T-helper 2 cell treated with Interferon-gamma antibody and Interleukin-4, amounts not matched to agents 100 ng/mL and 5 ng/mL, for 36 hours (primary cell): Measurements from ENCODE around the gene NPIPB13. TPM values are rescaled to one million over a fixed set of nuclear protein-coding genes. Genes with fewer than 3 reads are reported as not detected.
"Not testable (repeated sequence)": the region's sequence is repeated elsewhere in the genome, so short reads cannot be mapped to it uniquely, and the experiment has no call there.

Experiments
- intact Hi-C: fragments of 100-400 bp; cut with micrococcal nuclease; formaldehyde crosslinking; loops from one replicate; pipeline ENCODE4 v1.15.1; 2023
- total RNA-seq: library from RNA; stranded (reverse); gene quantifications from 2 replicates; pipeline ENCODE4 v1.2.3, GENCODE V29; 2022

Gene NPIPB13
- total RNA-seq = 15.1 and 23.7 TPM in 2 replicates

DNA sequence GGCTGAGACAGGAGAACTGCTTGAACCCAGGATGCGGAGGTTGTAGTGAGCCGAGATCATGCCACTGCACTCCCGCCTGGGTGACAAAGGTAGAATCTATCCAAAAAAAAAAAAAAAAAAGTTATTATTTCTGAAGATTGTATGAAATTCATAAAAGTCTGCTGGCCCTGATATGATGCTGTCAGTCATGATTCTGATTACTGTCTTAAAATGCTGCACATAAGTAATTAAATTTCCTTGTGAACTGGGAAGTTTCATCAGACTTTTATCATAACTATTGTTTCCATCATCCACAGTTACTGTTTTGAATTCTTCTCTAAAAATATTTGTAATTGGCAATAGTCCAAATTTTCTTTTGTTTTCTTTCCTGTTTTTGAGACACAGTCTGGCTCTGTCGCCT, at the start of gene NPIPB13:
Gene NPIPB13, minus strand, starts transcription at position 101 of the 400 bp plus-strand sequence. CDS start 2,906 bp downstream, outside the sequence.
- intact Hi-C loops = not testable (repeated sequence)

- intact Hi-C loops = not testable (repeated sequence)
Measured at GRCh38 chr16:30282357-30282756, 34.1 kb upstream of the NPIPB13 start.

GRCh38 chr16:30278523-30278922, 30.2 kb upstream of the NPIPB13 start:
- intact Hi-C loops = not testable (repeated sequence)

DNA sequence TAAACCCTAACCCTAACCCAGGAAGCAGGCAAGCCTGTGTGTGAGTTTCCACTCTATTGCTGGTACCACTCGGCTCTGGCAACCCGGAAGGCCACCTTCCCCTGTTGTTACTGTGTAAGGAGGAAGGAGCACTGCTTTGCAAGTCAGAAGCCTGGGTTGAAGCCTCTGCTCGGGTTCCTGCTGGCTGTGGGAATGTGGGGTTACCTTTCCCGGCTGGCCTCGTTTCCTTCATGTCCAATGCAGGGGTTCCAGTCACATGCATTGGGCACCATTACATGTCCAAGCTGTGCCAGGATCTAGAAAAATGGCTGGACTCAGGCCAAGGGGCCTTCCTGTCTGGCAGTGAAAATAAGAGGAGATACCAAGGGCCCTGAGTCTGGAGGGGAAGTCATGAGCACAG, 31.2 kb downstream of the NPIPB13 start:
- intact Hi-C loops = not testable (repeated sequence)

- intact Hi-C loops = not testable (repeated sequence)
Measured at GRCh38 chr16:30211414-30211813, 36.9 kb downstream of the NPIPB13 start.

DNA sequence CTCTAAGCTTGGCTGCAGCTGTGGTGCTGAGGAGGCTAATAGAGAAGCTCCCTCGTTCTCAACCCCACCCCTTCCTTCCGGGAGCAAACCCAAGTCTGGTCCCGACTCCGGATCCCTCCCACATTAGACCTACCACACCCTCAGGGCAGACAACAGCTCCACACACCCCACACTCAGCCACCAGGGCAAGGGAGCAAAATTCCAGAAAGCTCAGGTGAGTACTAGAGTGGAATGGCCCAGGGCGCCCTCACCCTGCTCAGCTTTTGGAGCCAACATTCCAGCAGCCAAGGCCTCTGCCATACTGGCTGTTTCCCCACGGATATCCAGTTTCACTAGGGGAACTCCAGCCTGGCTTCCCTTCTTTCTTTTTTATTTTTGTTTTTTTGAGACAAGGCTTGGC, 39.2 kb downstream of the NPIPB13 start:
- intact Hi-C loops = not testable (repeated sequence)

- intact Hi-C loops = not testable (repeated sequence)
Measured at GRCh38 chr16:30207063-30207704, 41.1 kb downstream of the NPIPB13 start.

DNA sequence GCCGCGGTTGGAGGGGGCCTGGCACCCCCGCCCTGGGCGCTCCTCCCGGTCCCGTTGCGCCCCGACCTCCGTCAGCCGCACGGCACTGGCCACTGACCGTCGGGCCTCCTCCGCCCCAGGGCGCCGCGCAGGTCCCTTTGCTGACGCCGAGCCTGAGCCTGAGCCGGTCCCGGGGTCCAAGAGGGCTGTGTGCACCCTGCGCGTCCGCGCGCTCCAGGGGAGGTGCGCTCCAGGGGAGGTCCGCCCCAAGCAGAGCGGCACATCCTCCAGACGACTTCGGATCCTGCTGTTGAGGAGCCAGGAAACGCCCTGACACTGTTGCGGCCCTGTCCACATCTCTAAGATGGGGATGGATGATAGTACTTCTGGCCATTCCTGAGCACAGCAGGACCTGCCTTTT, 42.0 kb downstream of the NPIPB13 start:
- intact Hi-C loops = not testable (repeated sequence)

- intact Hi-C loops = not testable (repeated sequence)
Measured at GRCh38 chr16:30205541-30206236, 42.6 kb downstream of the NPIPB13 start.

DNA sequence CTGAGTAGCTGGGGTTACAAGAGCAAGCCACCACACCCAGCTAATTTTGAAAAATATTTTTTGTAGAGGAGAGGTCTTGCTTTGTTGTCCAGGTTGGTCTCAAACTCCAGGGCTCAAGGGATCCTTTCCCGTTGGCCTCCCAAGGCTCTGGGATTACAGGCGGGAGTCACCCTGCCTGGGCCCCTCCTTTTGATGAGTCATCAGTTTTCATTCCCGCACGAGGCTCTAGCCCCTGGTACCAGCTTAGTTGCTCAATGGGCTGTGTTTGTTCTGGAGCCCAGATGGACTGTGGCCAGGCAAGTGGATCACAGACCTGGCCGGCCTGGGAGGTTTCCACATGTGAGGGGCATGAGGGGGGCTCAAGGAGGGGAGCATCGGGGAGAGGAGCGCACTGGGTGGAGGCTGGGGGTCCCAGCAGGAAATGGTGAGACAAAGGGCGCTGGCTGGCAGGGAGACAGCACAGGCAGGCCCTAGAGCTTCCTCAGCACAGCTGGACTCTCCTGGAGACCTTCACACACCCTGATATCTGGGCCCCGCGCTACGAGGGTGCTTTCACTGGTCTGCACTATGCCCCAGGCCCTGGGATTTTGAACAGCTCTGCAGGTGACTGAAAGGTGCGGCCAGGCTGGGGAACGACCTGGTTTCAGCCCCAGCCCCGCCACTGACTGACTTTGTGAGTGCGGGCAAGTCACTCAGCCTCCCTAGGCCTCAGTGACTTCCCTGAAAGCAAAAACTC, 48.5 kb downstream of the NPIPB13 start:
- intact Hi-C loops = not testable (repeated sequence)

- intact Hi-C loops = not testable (repeated sequence)
Measured at GRCh38 chr16:30199049-30199448, 49.2 kb downstream of the NPIPB13 start, which contains the start of gene SULT1A3. TSS of gene SULT1A3 (plus strand) at chr16:30199255. CDS start at chr16:30200729, 1,474 bp downstream.

Other genes with a start within 250 kb of the NPIPB13 start
- 0.25 TPM in 1 of 2 replicates, not detected in the other for gene DOC2A, start 237.5 kb downstream of the NPIPB13 start, total RNA-seq
- not detected in 2 replicates for gene C16orf92, start 225.3 kb downstream of the NPIPB13 start, total RNA-seq
- 2.7 and 3.6 TPM in 2 replicates for gene TLCD3B, start 217.2 kb downstream of the NPIPB13 start, total RNA-seq
- gene ALDOA, start 182.7 kb downstream of the NPIPB13 start, total RNA-seq = 1,452 and 1,473 TPM in 2 replicates
- gene PPP4C, start 172.5 kb downstream of the NPIPB13 start, total RNA-seq = 140 and 145 TPM in 2 replicates
- gene TBX6, start 156.6 kb downstream of the NPIPB13 start, total RNA-seq = 0.89 and 1.0 TPM in 2 replicates
- gene YPEL3, start 152.3 kb downstream of the NPIPB13 start, total RNA-seq = 30.6 and 32.8 TPM in 2 replicates
- 7.7 and 8.7 TPM in 2 replicates for gene GDPD3, start 134.9 kb downstream of the NPIPB13 start, total RNA-seq
- 52.8 and 61.6 TPM in 2 replicates for gene MAPK3, start 125.3 kb downstream of the NPIPB13 start, total RNA-seq
- gene CORO1A, start 64.9 kb downstream of the NPIPB13 start, total RNA-seq = 1,841 and 1,902 TPM in 2 replicates
- 168 and 178 TPM in 2 replicates for gene BOLA2B, start 54.8 kb downstream of the NPIPB13 start, total RNA-seq
- gene SLX1A, start 54.6 kb downstream of the NPIPB13 start, total RNA-seq = 65.6 and 102 TPM in 2 replicates
- gene SULT1A3, start 49.2 kb downstream of the NPIPB13 start, total RNA-seq = 29.5 and 37.5 TPM in 2 replicates
- 70.8 and 75.8 TPM in 2 replicates for gene CD2BP2, start 106.8 kb upstream of the NPIPB13 start, total RNA-seq
- 74.2 and 74.5 TPM in 2 replicates for gene TBC1D10B, start 122.0 kb upstream of the NPIPB13 start, total RNA-seq
- not detected in 2 replicates for gene MYL11, start 126.3 kb upstream of the NPIPB13 start, total RNA-seq
- 320 and 326 TPM in 2 replicates for gene SEPTIN1, start 134.1 kb upstream of the NPIPB13 start, total RNA-seq
- gene ZNF48, start 146.9 kb upstream of the NPIPB13 start, total RNA-seq = 11.8 and 12.4 TPM in 2 replicates
- 4.6 TPM in 2 replicates for gene ZNF771, start 159.1 kb upstream of the NPIPB13 start, total RNA-seq
- 87.8 and 93.3 TPM in 2 replicates for gene DCTPP1, start 181.6 kb upstream of the NPIPB13 start, total RNA-seq
- 73.9 and 78.5 TPM in 2 replicates for gene SEPHS2, start 197.4 kb upstream of the NPIPB13 start, total RNA-seq
- gene ITGAL, start 224.3 kb upstream of the NPIPB13 start, total RNA-seq = 527 and 528 TPM in 2 replicates